ENCODE data around the gene PPP1R1B. TPM values are rescaled to one million over a fixed set of nuclear protein-coding genes. Genes with fewer than 3 reads are reported as not detected.

PPP1R1B gene
- total and polyA plus RNA-seq, 2 donors (not counting 1 experiment from before 2014, with no cell fraction given): not detected

- H3K4me3 ChIP-seq (ENCODE audit: control extremely low read depth in 1 of 5, extremely low read depth in 1 of 5, insufficient read depth in 1 of 5, low read depth in 2 of 5, low read length in 4 of 5): no peak overlapping the region
- no peak overlapping the region for H2AFZ ChIP-seq (ENCODE audit: insufficient read depth, low read depth, low read length, poor library complexity, severe bottlenecking)
- peaks cover 34 to 45% of the 10 kb centered on the region in 2 donors for H3K4me1 ChIP-seq (ENCODE audit: control insufficient read depth in 2 of 2, insufficient read depth in 2 of 2, low read length in 2 of 2)
- DNase-seq (no peak), ATAC-seq (ENCODE audit: low read depth) (no peak)
- H3K79me2 ChIP-seq (ENCODE audit: control insufficient read depth, insufficient read depth, low read length): no peaks in the 10 kb centered on the region
- Mint-ChIP-seq H3K4me1 (peaks cover 33% of the 10 kb centered on the region), H3K4me3 (no peak overlapping the region), H3K9me3 (ENCODE audit: insufficient read depth) (no peaks in the 10 kb centered on the region), H3K27ac (no peak overlapping the region), H3K27me3 (peaks cover 75% of the 10 kb centered on the region)
- TF ChIP-seq EZH2 (IDR thresholded peaks at IDR 0.05; ENCODE audit: borderline replicate concordance, insufficient read depth, low read depth, low read length, poor library complexity, severe bottlenecking): no peak
- TF ChIP-seq, protein P1, sequence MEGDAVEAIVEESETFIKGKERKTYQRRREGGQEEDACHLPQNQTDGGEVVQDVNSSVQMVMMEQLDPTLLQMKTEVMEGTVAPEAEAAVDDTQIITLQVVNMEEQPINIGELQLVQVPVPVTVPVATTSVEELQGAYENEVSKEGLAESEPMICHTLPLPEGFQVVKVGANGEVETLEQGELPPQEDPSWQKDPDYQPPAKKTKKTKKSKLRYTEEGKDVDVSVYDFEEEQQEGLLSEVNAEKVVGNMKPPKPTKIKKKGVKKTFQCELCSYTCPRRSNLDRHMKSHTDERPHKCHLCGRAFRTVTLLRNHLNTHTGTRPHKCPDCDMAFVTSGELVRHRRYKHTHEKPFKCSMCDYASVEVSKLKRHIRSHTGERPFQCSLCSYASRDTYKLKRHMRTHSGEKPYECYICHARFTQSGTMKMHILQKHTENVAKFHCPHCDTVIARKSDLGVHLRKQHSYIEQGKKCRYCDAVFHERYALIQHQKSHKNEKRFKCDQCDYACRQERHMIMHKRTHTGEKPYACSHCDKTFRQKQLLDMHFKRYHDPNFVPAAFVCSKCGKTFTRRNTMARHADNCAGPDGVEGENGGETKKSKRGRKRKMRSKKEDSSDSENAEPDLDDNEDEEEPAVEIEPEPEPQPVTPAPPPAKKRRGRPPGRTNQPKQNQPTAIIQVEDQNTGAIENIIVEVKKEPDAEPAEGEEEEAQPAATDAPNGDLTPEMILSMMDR (IDR thresholded peaks at IDR 0.05): no peak
- H3K27ac ChIP-seq (ENCODE audit: low read length in 2 of 2): no peak overlapping the region
- no peak overlapping the region for H3K4me2 ChIP-seq (replicated peaks; ENCODE audit: low read depth, low read length, poor library complexity, severe bottlenecking)
- POLR2A ChIA-PET: no interaction called here
- WGBS (ENCODE audit: insufficient coverage): 26% methylated on average over 3 of the region's 4 CpGs
- H3K9me3 ChIP-seq (ENCODE audit: control extremely low read depth in 1 of 3, control insufficient read depth in 2 of 3, insufficient read depth in 1 of 3, low read length in 2 of 3): peaks cover 0 to 31% (median 3%) of the 10 kb centered on the region in 3 donors
- intact Hi-C loops (cut with micrococcal nuclease): no loop called here
- peaks cover 0 to 81% (median 49%) of the 10 kb centered on the region in 4 experiments for H3K27me3 ChIP-seq (replicated peaks in 1 of 4; ENCODE audit: control extremely low read depth in 1 of 4, control insufficient read depth in 3 of 4, insufficient read depth in 4 of 4, low read length in 3 of 4)
- H3K9ac ChIP-seq (ENCODE audit: low read length): no peak overlapping the region
- no peaks in the 10 kb centered on the region for H4K20me1 ChIP-seq (ENCODE audit: control insufficient read depth, insufficient read depth, low read length, poor library complexity, severe bottlenecking)
- CTCF ChIA-PET: no interaction called here
- no peaks in the 10 kb centered on the region for H3K36me3 ChIP-seq (replicated peaks in 1 of 2; ENCODE audit: control extremely low read depth in 1 of 2, control insufficient read depth in 1 of 2, extremely low read depth in 1 of 2, insufficient read depth in 2 of 2, low read length in 1 of 2)
Observed at GRCh38 chr17:39595294-39595693, 31.5 kb upstream of the PPP1R1B start.

DNA sequence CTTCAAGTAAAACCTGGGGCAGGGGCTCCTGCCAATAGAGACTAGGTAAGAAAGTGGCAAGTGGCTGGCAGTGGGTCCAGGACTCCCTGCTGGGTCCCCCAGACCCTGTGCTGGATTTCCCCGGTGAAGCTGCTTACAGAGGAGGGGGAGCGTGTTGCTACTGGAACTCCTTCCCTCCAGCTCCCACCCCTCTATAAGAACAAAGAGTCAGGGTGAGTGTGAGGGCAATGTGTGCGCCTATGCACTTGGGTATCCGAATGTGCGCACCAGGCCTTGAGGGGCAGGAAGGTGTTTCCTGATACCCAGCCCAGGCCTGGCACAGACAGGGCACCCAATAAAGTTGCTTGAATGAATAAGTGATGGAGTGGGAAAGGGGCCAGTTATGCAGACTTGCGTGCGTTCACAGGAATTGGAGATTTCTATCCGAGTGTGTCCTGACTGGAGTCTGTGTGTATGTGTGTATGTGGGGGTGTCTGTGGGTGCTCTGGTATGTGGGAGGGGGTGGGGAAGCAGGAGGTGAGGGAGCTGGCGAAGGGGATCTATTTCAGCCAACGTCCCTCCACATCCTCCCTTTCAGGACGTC, 30.7 kb upstream of the PPP1R1B start:
- Histone ChIP-seq H4K20me1 (ENCODE audit: control insufficient read depth, insufficient read depth, low read length, poor library complexity, severe bottlenecking) (no peaks in the 10 kb centered on the region), H3K4me2 (replicated peaks; ENCODE audit: low read depth, low read length, poor library complexity, severe bottlenecking) (no peak overlapping the region), H3K9ac (ENCODE audit: low read length) (no peak overlapping the region), H3K4me3 (ENCODE audit: control extremely low read depth in 1 of 5, extremely low read depth in 1 of 5, insufficient read depth in 1 of 5, low read depth in 2 of 5, low read length in 4 of 5) (no peak overlapping the region), H3K4me1 (ENCODE audit: control insufficient read depth in 2 of 2, insufficient read depth in 2 of 2, low read length in 2 of 2) (peaks cover 34 to 50% of the 10 kb centered on the region in 2 donors), H2AFZ (ENCODE audit: insufficient read depth, low read depth, low read length, poor library complexity, severe bottlenecking) (no peak overlapping the region), H3K36me3 (replicated peaks in 1 of 2; ENCODE audit: control extremely low read depth in 1 of 2, control insufficient read depth in 1 of 2, extremely low read depth in 1 of 2, insufficient read depth in 2 of 2, low read length in 1 of 2) (no peaks in the 10 kb centered on the region), H3K79me2 (ENCODE audit: control insufficient read depth, insufficient read depth, low read length) (no peaks in the 10 kb centered on the region), H3K27me3 (replicated peaks in 1 of 4; ENCODE audit: control extremely low read depth in 1 of 4, control insufficient read depth in 3 of 4, insufficient read depth in 4 of 4, low read length in 3 of 4) (peaks cover 0 to 88% (median 56%) of the 10 kb centered on the region in 4 experiments), H3K9me3 (ENCODE audit: control extremely low read depth in 1 of 3, control insufficient read depth in 2 of 3, insufficient read depth in 1 of 3, low read length in 2 of 3) (peaks cover 0 to 32% (median 3%) of the 10 kb centered on the region in 3 donors), H3K27ac (ENCODE audit: low read length in 2 of 2) (no peak overlapping the region)
- Mint-ChIP-seq H3K4me3 (no peak overlapping the region), H3K27me3 (peaks cover 76% of the 10 kb centered on the region), H3K4me1 (peaks cover 33% of the 10 kb centered on the region), H3K27ac (no peak overlapping the region), H3K9me3 (ENCODE audit: insufficient read depth) (no peaks in the 10 kb centered on the region)
- WGBS (ENCODE audit: insufficient coverage): 24% methylated on average over 7 of the region's 11 CpGs
- no peak for ATAC-seq (ENCODE audit: low read depth)
- TF ChIP-seq, protein P1 (IDR thresholded peaks at IDR 0.05): no peak
- no peak for TF ChIP-seq EZH2 (IDR thresholded peaks at IDR 0.05; ENCODE audit: borderline replicate concordance, insufficient read depth, low read depth, low read length, poor library complexity, severe bottlenecking)
- DNase-seq: no peak
- POLR2A ChIA-PET: no interaction called here
- CTCF ChIA-PET: no interaction called here
- intact Hi-C loops (cut with micrococcal nuclease): no loop called here

Measured in B cell (primary cell).